Activated T-cell treated with anti-CD3 and anti-CD28 coated beads, Interleukin-2, amount 50 U/mL, for 4 hours (primary cell): Measurements from ENCODE around the gene ATP6V0A1. TPM values are rescaled to one million over a fixed set of nuclear protein-coding genes. Genes with fewer than 3 reads are reported as not detected.
"Not testable (repeated sequence)": the region's sequence is repeated elsewhere in the genome, so short reads cannot be mapped to it uniquely, and the experiment has no call there.

Experiments
- ATAC-seq, 2 donors: fragments of 200-7000 bp; cut with Tn5 transposase; one replicate each; pipeline ENCODE4 v1.10.0; 2021
- DNase-seq: peaks from one replicate; pipeline ENCODE4 v3.0.0-alpha.2; 2020
- H3K27me3 Mint-ChIP-seq: one replicate; pipeline ENCODE4 v1.8.0; 2021; ENCODE audit warnings: low read depth, mixed read lengths
- H3K36me3 Mint-ChIP-seq: one replicate; pipeline ENCODE4 v1.8.0; 2022; ENCODE audit warnings: mixed read lengths; ENCODE audit not compliant: insufficient read depth
- H3K4me1 Mint-ChIP-seq: one replicate; pipeline ENCODE4 v1.8.0; 2021; ENCODE audit warnings: low read depth, mixed read lengths
- H3K4me3 Mint-ChIP-seq: one replicate; pipeline ENCODE4 v1.8.0; 2021; ENCODE audit warnings: mild to moderate bottlenecking, moderate library complexity, mixed read lengths
- H3K9me3 Mint-ChIP-seq: one replicate; pipeline ENCODE4 v1.8.0; 2021; ENCODE audit warnings: mixed read lengths
- total RNA-seq, 3 donors: library from RNA; stranded (reverse); gene quantifications; one replicate each; pipeline ENCODE4 v1.2.1, GENCODE V29; 2021

Gene ATP6V0A1
- total RNA-seq, 3 donors from 2014 or later = 12.8 to 18.0 (median 14.4) TPM

GRCh38 chr17:42454987-42455386, 3.7 kb upstream of the ATP6V0A1 start:
- not testable (repeated sequence) for H3K27me3 Mint-ChIP-seq, H3K9me3 Mint-ChIP-seq, DNase-seq, H3K36me3 Mint-ChIP-seq, H3K4me3 Mint-ChIP-seq, ATAC-seq
- peaks cover 38% of the 10 kb centered on the region for H3K4me1 Mint-ChIP-seq

- no peaks in the 10 kb centered on the region for H3K36me3 Mint-ChIP-seq
- no peaks in the 10 kb centered on the region for H3K9me3 Mint-ChIP-seq
- H3K4me3 Mint-ChIP-seq = peak overlapping the region; percentile 77
- DNase-seq = no peak
- peaks cover 3% of the 10 kb centered on the region for H3K27me3 Mint-ChIP-seq
- peaks cover 44% of the 10 kb centered on the region for H3K4me1 Mint-ChIP-seq
- no peak for ATAC-seq
These were observed 2.2 kb upstream of the ATP6V0A1 start for GRCh38 chr17:42456223-42457106.

- Mint-ChIP-seq H3K27me3 (peaks cover 3% of the 10 kb centered on the region), H3K36me3 (peaks cover 4% of the 10 kb centered on the region), H3K4me1 (peaks cover 44% of the 10 kb centered on the region), H3K9me3 (no peaks in the 10 kb centered on the region), H3K4me3 (peak overlapping the region; percentile 77)
- DNase-seq (no peak), ATAC-seq (no peak)
These were observed 1.4 kb upstream of the ATP6V0A1 start for GRCh38 chr17:42457107-42457792.

GRCh38 chr17:42459256-42459800, 650 bp downstream of the ATP6V0A1 start:
- H3K36me3 Mint-ChIP-seq = peaks cover 8% of the 10 kb centered on the region
- H3K4me1 Mint-ChIP-seq = peaks cover 41% of the 10 kb centered on the region
- DNase-seq = no peak
- peak; percentile 3 to 5 for ATAC-seq
- H3K27me3 Mint-ChIP-seq = no peaks in the 10 kb centered on the region
- H3K4me3 Mint-ChIP-seq = peak overlapping the region; percentile 90
- H3K9me3 Mint-ChIP-seq = no peaks in the 10 kb centered on the region

GRCh38 chr17:42459801-42460281, 1.2 kb downstream of the ATP6V0A1 start:
- H3K4me1 Mint-ChIP-seq = peaks cover 41% of the 10 kb centered on the region
- H3K4me3 Mint-ChIP-seq = peak overlapping the region; percentile 90
- DNase-seq = no peak
- peak; percentile 80 to 81 for ATAC-seq
- no peaks in the 10 kb centered on the region for H3K9me3 Mint-ChIP-seq
- H3K36me3 Mint-ChIP-seq = peaks cover 8% of the 10 kb centered on the region
- H3K27me3 Mint-ChIP-seq = no peaks in the 10 kb centered on the region

GRCh38 chr17:42460371-42460770, 1.7 kb downstream of the ATP6V0A1 start:
- no peaks in the 10 kb centered on the region for H3K9me3 Mint-ChIP-seq
- H3K4me1 Mint-ChIP-seq = peaks cover 41% of the 10 kb centered on the region
- H3K4me3 Mint-ChIP-seq = peak overlapping the region; percentile 90
- ATAC-seq (no peak), DNase-seq (no peak)
- H3K36me3 Mint-ChIP-seq = peaks cover 8% of the 10 kb centered on the region
- no peaks in the 10 kb centered on the region for H3K27me3 Mint-ChIP-seq

- no peak overlapping the region for H3K4me3 Mint-ChIP-seq
- no peak for DNase-seq
- no peak for ATAC-seq
- H3K27me3 Mint-ChIP-seq = no peaks in the 10 kb centered on the region
- no peaks in the 10 kb centered on the region for H3K9me3 Mint-ChIP-seq
- H3K4me1 Mint-ChIP-seq = peaks cover 16% of the 10 kb centered on the region
- H3K36me3 Mint-ChIP-seq = peaks cover 17% of the 10 kb centered on the region
These were observed 5.3 kb downstream of the ATP6V0A1 start for GRCh38 chr17:42463976-42464400.

GRCh38 chr17:42467889-42468288, 9.2 kb downstream of the ATP6V0A1 start:
- H3K27me3 Mint-ChIP-seq = no peaks in the 10 kb centered on the region
- ATAC-seq = no peak

GRCh38 chr17:42472709-42473521, 14.2 kb downstream of the ATP6V0A1 start:
- ATAC-seq (no peak), DNase-seq (no peak)
- Mint-ChIP-seq H3K4me3 (no peak overlapping the region), H3K9me3 (no peaks in the 10 kb centered on the region), H3K36me3 (peaks cover 30% of the 10 kb centered on the region), H3K27me3 (no peaks in the 10 kb centered on the region), H3K4me1 (no peaks in the 10 kb centered on the region)

More at GRCh38 chr17:42467889-42468288, 9.2 kb downstream of the ATP6V0A1 start:
- Mint-ChIP-seq H3K9me3 (no peaks in the 10 kb centered on the region), H3K36me3 (peaks cover 20% of the 10 kb centered on the region), H3K4me1 (no peaks in the 10 kb centered on the region), H3K4me3 (no peak overlapping the region)
- DNase-seq = no peak

- ATAC-seq (no peak), DNase-seq (no peak)
- Mint-ChIP-seq H3K4me3 (no peak overlapping the region), H3K9me3 (no peaks in the 10 kb centered on the region), H3K27me3 (no peaks in the 10 kb centered on the region), H3K4me1 (no peaks in the 10 kb centered on the region), H3K36me3 (peaks cover 30% of the 10 kb centered on the region)
These were observed 15.6 kb downstream of the ATP6V0A1 start for GRCh38 chr17:42474276-42474675.

GRCh38 chr17:42475121-42475520, 16.4 kb downstream of the ATP6V0A1 start:
- Mint-ChIP-seq H3K27me3 (no peaks in the 10 kb centered on the region), H3K36me3 (peaks cover 31% of the 10 kb centered on the region), H3K4me1 (no peaks in the 10 kb centered on the region), H3K9me3 (no peaks in the 10 kb centered on the region), H3K4me3 (no peak overlapping the region)
- DNase-seq (no peak), ATAC-seq (no peak)

GRCh38 chr17:42475835-42476234, 17.2 kb downstream of the ATP6V0A1 start:
- H3K27me3 Mint-ChIP-seq = no peaks in the 10 kb centered on the region
- no peak overlapping the region for H3K4me3 Mint-ChIP-seq
- peaks cover 31% of the 10 kb centered on the region for H3K36me3 Mint-ChIP-seq
- H3K9me3 Mint-ChIP-seq = no peaks in the 10 kb centered on the region
- ATAC-seq (no peak), DNase-seq (no peak)
- no peaks in the 10 kb centered on the region for H3K4me1 Mint-ChIP-seq

- no peak overlapping the region for H3K4me3 Mint-ChIP-seq
- no peak for ATAC-seq
- H3K9me3 Mint-ChIP-seq = no peaks in the 10 kb centered on the region
- H3K27me3 Mint-ChIP-seq = no peaks in the 10 kb centered on the region
- H3K36me3 Mint-ChIP-seq = peaks cover 31% of the 10 kb centered on the region
- DNase-seq = no peak
- no peaks in the 10 kb centered on the region for H3K4me1 Mint-ChIP-seq
These were observed 17.7 kb downstream of the ATP6V0A1 start for GRCh38 chr17:42476411-42476810.

- H3K9me3 Mint-ChIP-seq = no peaks in the 10 kb centered on the region
- no peak for DNase-seq
- no peak overlapping the region for H3K4me3 Mint-ChIP-seq
- peaks cover 29% of the 10 kb centered on the region for H3K36me3 Mint-ChIP-seq
- no peak for ATAC-seq
- no peaks in the 10 kb centered on the region for H3K4me1 Mint-ChIP-seq
- H3K27me3 Mint-ChIP-seq = no peaks in the 10 kb centered on the region
These were observed 18.5 kb downstream of the ATP6V0A1 start for GRCh38 chr17:42477173-42477572.
